ENCODE results near the gene MAPK9.
"Not testable (repeated sequence)": the region's sequence is repeated elsewhere in the genome, so short reads cannot be mapped to it uniquely, and the experiment has no call there.

The MAPK9 gene

DNA sequence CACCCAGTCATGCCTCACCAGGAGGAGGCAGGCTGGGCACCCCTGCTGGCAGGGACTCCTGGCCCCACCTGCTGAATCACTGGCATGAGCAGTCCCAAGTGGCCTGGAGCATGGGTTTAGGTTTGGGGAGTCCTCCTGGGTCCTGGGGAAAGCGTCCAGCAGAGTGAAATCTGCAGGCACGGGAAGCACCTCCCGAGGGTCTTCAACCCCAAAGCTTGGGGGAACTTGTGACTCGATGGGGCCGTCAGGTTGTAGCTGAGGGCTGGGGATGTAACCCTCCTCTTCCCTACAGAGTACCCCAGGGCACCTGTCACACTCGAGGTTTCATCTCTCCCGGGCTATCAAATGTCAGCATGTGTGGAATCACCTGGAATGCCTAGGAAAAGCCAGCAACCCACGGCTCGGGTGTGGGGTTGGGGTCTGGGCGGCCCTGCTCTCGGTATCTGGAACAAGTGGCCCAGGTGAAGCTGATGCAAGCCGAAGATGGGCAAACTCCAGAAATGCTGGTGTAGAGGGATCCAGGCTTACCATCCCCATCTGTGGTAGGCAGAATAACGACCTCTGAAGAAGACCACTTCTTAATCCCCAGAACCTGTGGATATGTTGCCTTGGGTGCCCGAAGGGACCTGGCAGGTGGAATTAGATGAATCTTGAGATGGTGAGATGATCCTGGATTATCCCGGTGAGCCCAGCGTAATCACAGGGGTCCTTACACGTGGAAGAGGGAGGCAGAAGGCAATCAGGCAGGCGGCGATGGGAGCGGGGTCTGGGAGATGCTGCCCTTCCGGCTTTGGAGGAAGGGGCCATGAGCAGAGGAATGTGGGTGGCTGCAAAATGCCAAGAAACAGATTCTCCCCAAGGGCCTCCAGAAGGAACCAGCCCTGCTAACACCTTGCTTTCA, 76.8 kb downstream of the MAPK9 start:
- no peak for DNase-seq (ENCODE audit: insufficient read length, low spot score)
- no peak for FAIRE-seq
- no peak for TF ChIP-seq POLR2A (IDR thresholded peaks at IDR 0.05; ENCODE audit: low read depth, low read length)

- FAIRE-seq = no peak
- no peak for DNase-seq (ENCODE audit: insufficient read length, low spot score)
- no peak for TF ChIP-seq POLR2A (IDR thresholded peaks at IDR 0.05; ENCODE audit: low read depth, low read length)
Measured at GRCh38 chr5:180213657-180214207, 78.2 kb downstream of the MAPK9 start.

DNA sequence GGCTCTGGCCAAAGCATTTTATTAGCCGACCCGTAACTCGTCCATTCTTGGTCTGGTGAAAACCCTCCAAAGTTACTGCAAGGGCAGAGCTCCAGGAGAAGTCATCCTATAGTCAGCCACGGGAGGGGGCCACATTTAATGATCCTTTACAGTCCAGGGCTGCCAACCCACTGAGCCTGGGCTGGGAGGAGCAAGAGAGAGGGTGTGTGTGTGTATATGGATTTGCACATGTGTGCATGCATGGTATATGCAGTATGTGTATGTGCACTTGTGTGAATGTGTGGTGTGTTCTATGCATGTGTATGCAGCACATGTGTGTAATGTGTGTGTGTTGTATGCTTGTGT, 78.7 kb downstream of the MAPK9 start:
- TF ChIP-seq POLR2A (IDR thresholded peaks at IDR 0.05; ENCODE audit: low read depth, low read length) = no peak
- FAIRE-seq = no peak
- DNase-seq (ENCODE audit: insufficient read length, low spot score) = no peak

GRCh38 chr5:180212363-180213255, 79.3 kb downstream of the MAPK9 start:
- FAIRE-seq (no peak), DNase-seq (ENCODE audit: insufficient read length, low spot score) (no peak)
- no peak for TF ChIP-seq POLR2A (IDR thresholded peaks at IDR 0.05; ENCODE audit: low read depth, low read length)

DNA sequence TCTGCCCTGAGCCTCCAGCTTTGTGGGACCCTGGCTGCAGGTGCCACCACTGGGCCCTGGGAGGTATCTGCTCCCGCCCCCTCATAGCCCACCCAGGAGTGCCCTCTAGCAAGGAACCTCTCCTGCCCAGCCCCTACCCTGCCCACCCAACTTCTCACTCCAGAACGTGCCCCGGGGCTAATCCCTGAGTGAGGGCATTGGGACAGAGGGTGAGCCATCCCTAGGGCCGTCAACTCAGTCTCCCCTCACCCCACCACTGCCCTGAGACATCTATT, 80.2 kb downstream of the MAPK9 start:
- FAIRE-seq (no peak), DNase-seq (ENCODE audit: insufficient read length, low spot score) (no peak)
- TF ChIP-seq POLR2A (IDR thresholded peaks at IDR 0.05; ENCODE audit: low read depth, low read length) = no peak

- FAIRE-seq (no peak), DNase-seq (ENCODE audit: insufficient read length, low spot score) (no peak)
- no peak for TF ChIP-seq POLR2A (IDR thresholded peaks at IDR 0.05; ENCODE audit: low read depth, low read length)
Measured at GRCh38 chr5:180210961-180211760, 80.7 kb downstream of the MAPK9 start.

- not testable (repeated sequence) for DNase-seq (ENCODE audit: insufficient read length, low spot score); FAIRE-seq
Measured at GRCh38 chr5:180210077-180210476, 81.8 kb downstream of the MAPK9 start.

DNA sequence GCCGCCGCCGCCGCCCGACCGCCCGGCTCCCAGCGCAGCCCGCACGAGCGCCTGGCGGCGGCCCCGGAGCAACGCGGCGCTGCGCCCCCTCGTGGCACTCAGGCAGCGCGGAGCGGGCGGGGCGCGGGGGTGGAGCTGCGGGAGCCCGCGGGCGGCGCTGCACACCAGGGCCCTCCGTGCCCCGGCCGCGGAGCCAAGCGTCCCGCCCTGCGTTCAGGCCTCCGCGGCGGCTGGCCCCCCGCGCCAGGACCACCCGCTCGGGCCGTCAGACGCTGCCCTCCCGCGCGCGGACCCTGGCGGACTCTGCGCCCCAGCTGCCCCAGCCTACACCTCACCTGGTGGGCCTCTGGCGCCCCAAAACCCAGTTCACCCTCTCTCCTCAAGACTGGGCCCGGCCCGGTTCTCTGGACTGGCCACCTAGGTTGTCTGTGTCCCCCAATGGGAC, 82.7 kb downstream of the MAPK9 start, which contains the start of gene RASGEF1C:
RASGEF1C (minus strand) TSS at position 75 of the 445 bp plus-strand sequence. CDS start 71,159 bp downstream, outside the sequence.
- no peak for TF ChIP-seq POLR2A (IDR thresholded peaks at IDR 0.05; ENCODE audit: low read depth, low read length)
- DNase-seq (ENCODE audit: insufficient read length, low spot score) = peak; percentile 86
- FAIRE-seq = no peak

GRCh38 chr5:180208435-180209081, 83.3 kb downstream of the MAPK9 start:
- TF ChIP-seq POLR2A (IDR thresholded peaks at IDR 0.05; ENCODE audit: low read depth, low read length) = no peak
- no peak for FAIRE-seq
- DNase-seq (ENCODE audit: insufficient read length, low spot score) = no peak

GRCh38 chr5:180208038-180208434, 83.8 kb downstream of the MAPK9 start:
- no peak for TF ChIP-seq POLR2A (IDR thresholded peaks at IDR 0.05; ENCODE audit: low read depth, low read length)
- no peak for FAIRE-seq
- DNase-seq (ENCODE audit: insufficient read length, low spot score) = no peak

DNA sequence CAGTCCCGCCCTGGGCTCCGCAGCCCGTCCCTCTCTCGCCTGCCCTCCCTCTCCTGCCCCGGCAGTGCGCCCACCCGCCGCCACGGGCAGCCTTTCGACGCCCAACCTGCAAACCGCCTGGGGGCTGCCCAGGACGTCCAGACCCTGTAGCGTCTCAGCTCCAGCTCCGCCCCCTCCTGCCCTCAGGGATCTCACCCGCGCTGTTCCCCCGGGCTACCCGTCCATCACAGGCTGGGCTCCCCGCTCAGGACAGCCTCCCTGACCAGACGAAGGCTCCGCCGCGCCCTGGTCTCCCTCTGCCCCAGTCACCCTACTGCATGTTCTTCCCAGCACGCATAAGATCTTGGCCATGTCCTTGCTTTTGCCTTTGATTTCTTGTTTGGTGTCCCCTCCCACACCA, 84.3 kb downstream of the MAPK9 start:
- TF ChIP-seq POLR2A (IDR thresholded peaks at IDR 0.05; ENCODE audit: low read depth, low read length) = no peak
- FAIRE-seq (no peak), DNase-seq (ENCODE audit: insufficient read length, low spot score) (no peak)

DNA sequence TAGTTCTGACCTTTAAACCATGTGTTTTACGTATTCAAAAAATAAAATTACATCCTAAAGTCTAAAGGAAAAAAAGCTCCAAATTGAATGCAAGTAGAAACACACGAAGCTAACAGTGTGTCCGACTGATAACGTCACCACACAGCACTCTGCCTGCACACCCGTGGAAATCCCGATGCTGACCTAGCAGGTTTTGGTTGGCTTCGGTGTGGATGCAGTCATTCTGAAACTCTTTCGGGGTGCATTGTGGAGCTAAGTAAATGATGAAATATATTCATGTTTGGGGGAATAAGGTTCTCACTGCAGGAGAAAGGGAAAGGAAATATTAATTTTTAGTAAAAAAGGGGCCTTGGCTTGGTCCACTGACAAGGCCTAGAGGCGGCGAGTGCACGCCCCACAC, 84.9 kb downstream of the MAPK9 start:
- no peak for TF ChIP-seq POLR2A (IDR thresholded peaks at IDR 0.05; ENCODE audit: low read depth, low read length)
- DNase-seq (ENCODE audit: insufficient read length, low spot score) (no peak), FAIRE-seq (no peak)

DNA sequence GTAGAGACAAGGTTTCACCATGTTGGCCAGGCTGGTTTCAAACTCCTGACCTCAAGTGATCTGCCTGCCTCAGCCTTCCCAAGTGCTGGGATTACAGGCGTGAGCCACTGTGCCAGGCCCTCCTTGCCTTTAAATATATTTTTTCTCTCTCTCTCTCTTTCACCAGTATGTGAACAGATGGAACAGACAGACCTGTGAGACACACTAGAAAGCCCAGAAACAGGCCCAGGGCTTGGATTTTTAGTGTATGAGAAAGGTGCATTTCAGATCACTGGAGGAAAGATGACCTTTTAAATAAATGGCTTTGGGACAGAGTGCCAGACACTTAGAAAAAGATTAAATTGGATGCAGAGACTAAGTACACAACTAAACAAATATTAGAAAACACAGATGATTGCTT, 86.0 kb downstream of the MAPK9 start:
- no peak for DNase-seq (ENCODE audit: insufficient read length, low spot score)
- no peak for TF ChIP-seq POLR2A (IDR thresholded peaks at IDR 0.05; ENCODE audit: low read depth, low read length)
- FAIRE-seq = no peak
